Measurements from ENCODE around the gene ZC3H4. TPM values are rescaled to one million over a fixed set of nuclear protein-coding genes. Genes with fewer than 3 reads are reported as not detected.
A peak's percentile ranks its signal among the peaks of the same experiment; 100 is the strongest.

ZC3H4 gene
- total and polyA plus RNA-seq, 2 experiments from 2014 or later, result 26.7 to 36.9 TPM

- Histone ChIP-seq H3K4me2 (no peak overlapping the region), H2AFZ (no peak overlapping the region), H3K4me3 (no peak overlapping the region), H3K79me2 (replicated peaks; ENCODE audit: insufficient read depth) (peaks cover 14% of the 10 kb centered on the region; the same call in 1 of the 2 replicates), H3K36me3 (ENCODE audit: insufficient read depth) (peaks cover 6% of the 10 kb centered on the region; the same call in 1 of the 2 replicates), H3K27ac (ENCODE audit: low read depth) (peak overlapping the region; percentile 26; the same call in 1 of the 2 replicates), H3K4me1 (ENCODE audit: insufficient read depth) (no peaks in the 10 kb centered on the region), H3K27me3 (ENCODE audit: insufficient read depth) (no peaks in the 10 kb centered on the region), H3K9me2 (ENCODE audit: insufficient read depth) (no peaks in the 10 kb centered on the region), H4K20me1 (replicated peaks; ENCODE audit: insufficient read depth) (peaks cover 37% of the 10 kb centered on the region), H3F3A (replicated peaks; ENCODE audit: low read depth) (peaks cover 2% of the 10 kb centered on the region; the same call in 1 of the 2 replicates)
- peaks cover 65% of the 10 kb centered on the region for H3K36me3 Mint-ChIP-seq (ENCODE audit: low read depth)
- TF ChIP-seq CREB1 (CRISPR knock-in tag; IDR thresholded peaks at IDR 0.05; ENCODE audit: low read depth) (no peak), ZNF462 (CRISPR knock-in tag; IDR thresholded peaks at IDR 0.05) (no peak), EZH2phosphoT487 (IDR thresholded peaks at IDR 0.05; ENCODE audit: unreplicated experiment) (no peak), POLR2AphosphoS5 (IDR thresholded peaks at IDR 0.05; ENCODE audit: low read depth) (no peak), REST (IDR thresholded peaks at IDR 0.05; ENCODE audit: unreplicated experiment) (no peak), CTCF (conservative IDR thresholded peaks at IDR 0.05; ENCODE audit: low read depth in 2 of 2) (0 out of 4 replicates have a peak, but pooled peaks of 1 of the 2 experiments have one; percentile 8)
- DNase-seq (ENCODE audit: low spot score), result no peak
- H3K4me3 Mint-ChIP-seq, result no peak overlapping the region
- H3K27me3 Mint-ChIP-seq (ENCODE audit: insufficient read depth, low read depth, poor library complexity), result peaks cover 23% of the 10 kb centered on the region
- no peaks in the 10 kb centered on the region; the same call in 2 of the 3 replicates for H3K4me1 Mint-ChIP-seq
- no peaks in the 10 kb centered on the region for H3K9me3 Mint-ChIP-seq
- 0 out of 2 replicates have a peak overlapping the region, but pooled peaks have one; percentile 52 for H3K27ac Mint-ChIP-seq
- ATAC-seq, result no peak
Observed at GRCh38 chr19:47070756-47071155, 42.8 kb downstream of the ZC3H4 start.
